Activated CD8-positive, alpha-beta memory T cell treated with anti-CD3 and anti-CD28 coated beads, Interleukin-2, amount 10 ng/mL, durations not matched to agents 7 days and 5 days (primary cell): ENCODE measurements around the gene OR10Z1. TPM values are rescaled to one million over a fixed set of nuclear protein-coding genes. Genes with fewer than 3 reads are reported as not detected.

ENCODE experiments used
- ATAC-seq: fragments of 150-1000 bp; cut with Tn5 transposase; one replicate; pipeline ENCODE4 v1.10.0; 2021; ENCODE audit warnings: moderate library complexity
- CTCF ChIA-PET: fragments of 350-600 bp; sonication (Branson Sonifier 250); formaldehyde crosslinking; loops from one replicate; lab custom pipeline; 2021; ENCODE audit warnings: antibody characterized with exemption; lab: Charles Lee
- DNase-seq: peaks from one replicate; pipeline ENCODE4 v3.0.0-alpha.2; 2020
- H3K27ac Mint-ChIP-seq: one replicate; pipeline ENCODE4 v1.8.0; 2021; ENCODE audit warnings: mild to moderate bottlenecking, mixed read lengths
- H3K27me3 Mint-ChIP-seq: one replicate; pipeline ENCODE4 v1.8.0; 2021; ENCODE audit warnings: mixed read lengths
- H3K36me3 Mint-ChIP-seq: one replicate; pipeline ENCODE4 v1.8.0; 2021; ENCODE audit warnings: mild to moderate bottlenecking, mixed read lengths
- H3K4me1 Mint-ChIP-seq: one replicate; pipeline ENCODE4 v1.8.0; 2021; ENCODE audit warnings: mixed read lengths
- H3K4me3 Mint-ChIP-seq: one replicate; pipeline ENCODE4 v1.8.0; 2021; ENCODE audit warnings: mild to moderate bottlenecking, moderate library complexity, mixed read lengths
- H3K9me3 Mint-ChIP-seq: one replicate; pipeline ENCODE4 v1.8.0; 2022; ENCODE audit warnings: low read depth, mixed read lengths
- total RNA-seq, 2 experiments: library from RNA; stranded (reverse); gene quantifications; one replicate each; pipeline ENCODE4 v1.2.3, GENCODE V29; 2021

The OR10Z1 gene
- total RNA-seq, 2 experiments from 2014 or later, result not detected

- no peak for DNase-seq
- H3K4me3 Mint-ChIP-seq, result no peak overlapping the region
- no peaks in the 10 kb centered on the region for H3K4me1 Mint-ChIP-seq
- no peak for ATAC-seq
- no peaks in the 10 kb centered on the region for H3K36me3 Mint-ChIP-seq
- H3K27ac Mint-ChIP-seq, result no peak overlapping the region
- no peaks in the 10 kb centered on the region for H3K27me3 Mint-ChIP-seq
- no peaks in the 10 kb centered on the region for H3K9me3 Mint-ChIP-seq
- CTCF ChIA-PET, result no interaction called here
These were observed 33.1 kb downstream of the OR10Z1 start for GRCh38 chr1:158638146-158638545.

- DNase-seq (no peak), ATAC-seq (no peak)
- Mint-ChIP-seq H3K27me3 (no peaks in the 10 kb centered on the region), H3K4me3 (no peak overlapping the region), H3K36me3 (no peaks in the 10 kb centered on the region), H3K4me1 (no peaks in the 10 kb centered on the region), H3K9me3 (no peaks in the 10 kb centered on the region), H3K27ac (no peak overlapping the region)
- CTCF ChIA-PET, result no interaction called here
These were observed 33.8 kb downstream of the OR10Z1 start for GRCh38 chr1:158638904-158639303.

GRCh38 chr1:158644449-158644848 is 39.4 kb downstream of the OR10Z1 start:
- no peak for ATAC-seq
- CTCF ChIA-PET, result interaction anchor here (0.7 kb wide), 1 partner anchor 428 kb away, joined by 3 read pairs; no protein-coding TSS in a partner anchor
- no peak overlapping the region for H3K4me3 Mint-ChIP-seq
- H3K36me3 Mint-ChIP-seq, result peaks cover 1% of the 10 kb centered on the region
- no peak overlapping the region for H3K27ac Mint-ChIP-seq
- H3K4me1 Mint-ChIP-seq, result peaks cover 13% of the 10 kb centered on the region
- DNase-seq, result no peak
- no peaks in the 10 kb centered on the region for H3K9me3 Mint-ChIP-seq
- no peaks in the 10 kb centered on the region for H3K27me3 Mint-ChIP-seq

- H3K4me3 Mint-ChIP-seq, result no peak overlapping the region
- H3K27me3 Mint-ChIP-seq, result no peaks in the 10 kb centered on the region
- ATAC-seq (no peak), DNase-seq (no peak)
- CTCF ChIA-PET, result interaction anchor here (1.1 kb wide), 1 partner anchor 24 kb away, joined by 3 read pairs; no protein-coding TSS in a partner anchor
- no peaks in the 10 kb centered on the region for H3K9me3 Mint-ChIP-seq
- H3K4me1 Mint-ChIP-seq, result peaks cover 13% of the 10 kb centered on the region
- peak overlapping the region; percentile 45 for H3K27ac Mint-ChIP-seq
- peaks cover 1% of the 10 kb centered on the region for H3K36me3 Mint-ChIP-seq
These were observed 41.4 kb downstream of the OR10Z1 start for GRCh38 chr1:158646465-158646864.

GRCh38 chr1:158649052-158649451 is 44.0 kb downstream of the OR10Z1 start:
- no peak for DNase-seq
- CTCF ChIA-PET, result interaction anchor here (1.3 to 1.7 kb wide), 2 partner anchors 12 to 23 kb away, joined by 3 to 4 read pairs; no protein-coding TSS in a partner anchor
- no peak overlapping the region for H3K27ac Mint-ChIP-seq
- H3K9me3 Mint-ChIP-seq, result no peaks in the 10 kb centered on the region
- H3K4me3 Mint-ChIP-seq, result no peak overlapping the region
- no peak for ATAC-seq
- peaks cover 24% of the 10 kb centered on the region for H3K4me1 Mint-ChIP-seq
- no peaks in the 10 kb centered on the region for H3K27me3 Mint-ChIP-seq
- peaks cover 2% of the 10 kb centered on the region for H3K36me3 Mint-ChIP-seq

- H3K4me3 Mint-ChIP-seq, result peak overlapping the region; percentile 1
- H3K36me3 Mint-ChIP-seq, result peaks cover 1% of the 10 kb centered on the region
- peaks cover 17% of the 10 kb centered on the region for H3K4me1 Mint-ChIP-seq
These were observed 47.8 kb downstream of the OR10Z1 start for GRCh38 chr1:158652721-158653334.

GRCh38 chr1:158654086-158654485 is 49.0 kb downstream of the OR10Z1 start:
- Mint-ChIP-seq H3K9me3 (no peaks in the 10 kb centered on the region), H3K27ac (no peak overlapping the region), H3K4me3 (no peak overlapping the region), H3K36me3 (peaks cover 1% of the 10 kb centered on the region), H3K27me3 (peaks cover 2% of the 10 kb centered on the region), H3K4me1 (peaks cover 15% of the 10 kb centered on the region)
- DNase-seq (no peak), ATAC-seq (no peak)
- CTCF ChIA-PET, result no interaction called here

More at GRCh38 chr1:158652721-158653334, 47.8 kb downstream of the OR10Z1 start:
- Mint-ChIP-seq H3K27me3 (peaks cover 2% of the 10 kb centered on the region), H3K9me3 (no peaks in the 10 kb centered on the region), H3K27ac (peak overlapping the region; percentile 16)
- DNase-seq (no peak), ATAC-seq (no peak)
- CTCF ChIA-PET, result no interaction called here

- Mint-ChIP-seq H3K36me3 (peaks cover 1% of the 10 kb centered on the region), H3K27me3 (peaks cover 2% of the 10 kb centered on the region), H3K9me3 (no peaks in the 10 kb centered on the region), H3K4me1 (peaks cover 15% of the 10 kb centered on the region), H3K27ac (no peak overlapping the region), H3K4me3 (no peak overlapping the region)
- ATAC-seq, result no peak
- no peak for DNase-seq
- CTCF ChIA-PET, result no interaction called here
These were observed 49.5 kb downstream of the OR10Z1 start for GRCh38 chr1:158654571-158654970.

Other genes with a start within 250 kb of the OR10Z1 start
- gene OR10T2, start 205.8 kb upstream of the OR10Z1 start, total RNA-seq, result not detected
- gene OR10K2, start 179.0 kb upstream of the OR10Z1 start, total RNA-seq, result not detected
- not detected for gene OR10K1, start 143.4 kb upstream of the OR10Z1 start, total RNA-seq
- not detected for gene OR10R2, start 133.0 kb upstream of the OR10Z1 start, total RNA-seq
- gene OR6Y1, start 50.9 kb upstream of the OR10Z1 start, total RNA-seq, result not detected
- not detected for gene OR6P1, start 34.7 kb upstream of the OR10Z1 start, total RNA-seq
- not detected for gene OR10X1, start 25.4 kb upstream of the OR10Z1 start, total RNA-seq
- gene SPTA1, start 81.4 kb downstream of the OR10Z1 start, total RNA-seq, result not detected
- not detected for gene OR6K2, start 95.4 kb downstream of the OR10Z1 start, total RNA-seq
- gene OR6K3, start 115.5 kb downstream of the OR10Z1 start, total RNA-seq, result not detected
- gene OR6K6, start 149.5 kb downstream of the OR10Z1 start, total RNA-seq, result not detected
- not detected for gene OR6N1, start 166.9 kb downstream of the OR10Z1 start, total RNA-seq
- not detected for gene OR6N2, start 175.9 kb downstream of the OR10Z1 start, total RNA-seq
- not detected for gene MNDA, start 226.1 kb downstream of the OR10Z1 start, total RNA-seq